ENCODE measurements around the gene ADARB2.

The ADARB2 gene

GRCh38 chr10:1515780-1516491 lies 221.4 kb downstream of the ADARB2 start:
- no peak for DNase-seq

GRCh38 chr10:1515121-1515779 lies 222.1 kb downstream of the ADARB2 start:
- no peak for DNase-seq

GRCh38 chr10:1514681-1515080 lies 222.6 kb downstream of the ADARB2 start:
- DNase-seq: no peak

GRCh38 chr10:1513221-1513620 lies 224.1 kb downstream of the ADARB2 start:
- DNase-seq: no peak

GRCh38 chr10:1509011-1509530 lies 228.3 kb downstream of the ADARB2 start:
- DNase-seq: no peak

- no peak for DNase-seq
These were observed 229.2 kb downstream of the ADARB2 start for GRCh38 chr10:1508096-1508495.

GRCh38 chr10:1507436-1507835 lies 229.9 kb downstream of the ADARB2 start:
- DNase-seq: no peak

GRCh38 chr10:1504940-1505339 lies 232.4 kb downstream of the ADARB2 start:
- no peak for DNase-seq

- DNase-seq: no peak
These were observed 233.0 kb downstream of the ADARB2 start for GRCh38 chr10:1504286-1504685.

- DNase-seq: no peak
These were observed 234.9 kb downstream of the ADARB2 start for GRCh38 chr10:1502451-1502850.

- DNase-seq: no peak
These were observed 237.9 kb downstream of the ADARB2 start for GRCh38 chr10:1499359-1499957.

GRCh38 chr10:1498746-1499358 lies 238.5 kb downstream of the ADARB2 start:
- no peak for DNase-seq

GRCh38 chr10:1495915-1496517 lies 241.3 kb downstream of the ADARB2 start:
- no peak for DNase-seq

- DNase-seq: no peak
These were observed 244.7 kb downstream of the ADARB2 start for GRCh38 chr10:1492641-1493040.

GRCh38 chr10:1491901-1492300 lies 245.4 kb downstream of the ADARB2 start:
- DNase-seq: no peak

- no peak for DNase-seq
These were observed 247.5 kb downstream of the ADARB2 start for GRCh38 chr10:1489801-1490200.

- DNase-seq: no peak
These were observed 248.3 kb downstream of the ADARB2 start for GRCh38 chr10:1488970-1489548.

- DNase-seq: no peak
These were observed 250.3 kb downstream of the ADARB2 start for GRCh38 chr10:1486841-1487687.

GRCh38 chr10:1485357-1485756 lies 252.0 kb downstream of the ADARB2 start:
- DNase-seq: no peak

- DNase-seq: no peak
These were observed 253.5 kb downstream of the ADARB2 start for GRCh38 chr10:1483826-1484225.

GRCh38 chr10:1483246-1483645 lies 254.1 kb downstream of the ADARB2 start:
- DNase-seq: no peak

GRCh38 chr10:1477578-1477977 lies 259.7 kb downstream of the ADARB2 start:
- DNase-seq: no peak

Measured in stimulated activated naive CD4-positive, alpha-beta T cell (primary cell).